AG09319 (cell line): ENCODE results near the gene RPL39.
"Not testable (repeated sequence)": the region's sequence is repeated elsewhere in the genome, so short reads cannot be mapped to it uniquely, and the experiment has no call there.

Experiments
- DNase-seq: peaks from one replicate; pipeline ENCODE4 v3.0.0-alpha.2; 2010; ENCODE audit warnings: low read depth; ENCODE audit errors: extremely low read depth
- CTCF ChIP-seq: IDR thresholded peaks from 2 replicates; pipeline ENCODE4 v1.5.1; 2011; ENCODE audit warnings: low read depth, mild to moderate bottlenecking, inconsistent platforms, low read length, moderate library complexity

Gene RPL39

DNA sequence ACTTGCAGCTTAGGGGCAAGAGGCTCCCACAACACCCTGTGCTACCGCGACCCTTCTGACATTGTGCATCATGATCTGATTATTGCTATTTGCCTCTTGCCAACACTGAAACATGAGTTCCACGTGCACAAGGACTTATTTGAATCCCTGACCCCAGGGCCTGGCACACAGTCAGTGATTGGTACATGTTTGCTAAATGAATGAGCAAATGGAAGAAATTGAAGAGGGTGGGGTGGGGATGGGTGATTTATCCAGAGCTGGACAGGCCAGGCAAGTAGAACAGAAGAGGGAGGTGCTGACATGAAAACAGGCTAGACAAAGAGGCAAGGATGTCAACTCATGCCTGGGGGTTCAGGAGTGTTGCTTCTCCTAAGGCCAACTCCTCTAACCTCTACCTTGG, 24.9 kb upstream of the RPL39 start:
- no peak for TF ChIP-seq CTCF
- DNase-seq: no peak

DNA sequence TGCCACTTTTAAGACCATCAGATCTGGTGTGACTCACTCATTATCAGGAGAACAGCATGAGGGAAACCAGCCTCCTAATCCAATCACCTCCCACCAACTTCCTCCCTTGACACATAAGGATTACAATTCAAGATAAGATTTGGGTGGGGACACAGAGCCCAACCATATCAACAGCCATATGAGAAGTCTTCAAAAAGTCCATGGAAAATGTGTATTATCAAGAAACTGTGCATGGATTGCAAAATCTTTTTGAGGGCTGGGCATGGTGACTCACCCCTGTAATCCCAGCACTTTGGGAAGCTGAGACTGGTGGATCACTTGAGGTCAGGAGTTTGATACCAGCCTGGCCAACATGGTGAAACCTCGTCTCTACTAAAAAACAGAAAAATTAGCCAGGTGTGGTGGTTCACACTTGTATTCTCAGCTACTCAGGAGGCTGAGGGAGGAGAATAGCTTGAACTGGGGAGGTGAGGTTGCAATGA, 17.8 kb upstream of the RPL39 start:
- no peak for DNase-seq
- no peak for TF ChIP-seq CTCF

DNA sequence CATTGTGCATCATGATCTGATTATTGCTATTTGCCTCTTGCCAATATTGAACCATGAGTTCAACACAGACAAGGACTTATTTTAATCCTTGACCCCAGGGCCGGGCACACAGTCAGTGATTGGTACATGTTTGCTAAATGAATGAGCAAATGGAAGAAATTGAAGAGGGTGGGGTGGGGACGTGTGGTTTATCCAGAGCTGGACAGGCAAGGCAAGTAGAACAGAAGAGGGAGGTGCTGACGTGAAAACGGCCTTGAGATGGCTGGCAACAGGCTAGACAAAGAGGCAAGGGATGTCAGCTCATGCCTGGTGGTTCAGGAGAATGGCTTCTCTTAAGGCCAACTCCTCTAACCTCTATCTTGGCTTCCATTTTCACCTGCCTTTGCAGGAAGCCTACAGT, 17.0 kb upstream of the RPL39 start:
- not testable (repeated sequence) for DNase-seq

DNA sequence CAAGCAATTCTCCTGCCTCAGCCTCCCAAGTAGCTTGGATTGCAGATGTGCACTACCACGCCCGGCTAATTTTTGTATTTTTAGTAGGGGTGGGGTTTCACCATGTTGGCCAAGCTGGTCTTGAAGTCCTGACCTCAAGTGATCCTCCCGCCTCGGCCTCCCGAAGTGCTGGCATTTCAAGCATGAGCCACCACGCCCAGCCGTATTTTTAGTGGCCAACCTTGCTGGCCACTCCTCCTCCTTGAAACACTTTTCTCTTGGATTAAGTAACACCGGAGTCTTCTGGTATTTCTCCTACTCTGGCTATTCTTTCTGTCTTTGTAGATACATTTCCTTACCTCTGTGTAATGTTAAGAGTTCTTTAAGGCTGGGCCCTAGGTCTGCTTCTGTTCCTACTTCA, 11.1 kb upstream of the RPL39 start:
- DNase-seq: no peak

GRCh38 chrX:119801253-119802221, 10.1 kb upstream of the RPL39 start:
- DNase-seq: no peak
- no peak for TF ChIP-seq CTCF

More for the DNA sequence above, 11.1 kb upstream of the RPL39 start:
- TF ChIP-seq CTCF: no peak

DNA sequence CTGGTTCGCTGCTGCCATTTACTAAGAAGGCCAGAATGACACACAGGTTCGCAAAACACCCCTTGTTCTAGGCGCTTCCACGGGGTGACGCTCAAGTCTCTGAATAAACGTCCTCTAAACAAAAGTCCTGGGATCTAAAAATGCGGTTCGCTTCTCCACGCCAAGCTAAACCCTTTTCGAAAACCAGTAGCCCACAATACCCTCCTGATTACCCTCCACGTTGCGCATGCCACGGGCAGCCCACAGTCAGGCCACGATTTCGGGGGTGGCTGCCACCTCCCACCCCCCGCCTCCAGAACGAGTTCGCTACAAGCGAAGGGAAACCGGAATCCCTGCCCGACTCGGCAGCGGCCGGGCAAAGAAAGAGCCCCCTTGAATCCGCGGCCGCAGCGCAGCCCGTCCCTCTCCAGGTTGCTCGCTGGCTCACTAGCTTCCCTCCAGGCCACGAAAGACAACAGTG, 423 bp downstream of the RPL39 start:
- TF ChIP-seq CTCF: peak; percentile 19

DNA sequence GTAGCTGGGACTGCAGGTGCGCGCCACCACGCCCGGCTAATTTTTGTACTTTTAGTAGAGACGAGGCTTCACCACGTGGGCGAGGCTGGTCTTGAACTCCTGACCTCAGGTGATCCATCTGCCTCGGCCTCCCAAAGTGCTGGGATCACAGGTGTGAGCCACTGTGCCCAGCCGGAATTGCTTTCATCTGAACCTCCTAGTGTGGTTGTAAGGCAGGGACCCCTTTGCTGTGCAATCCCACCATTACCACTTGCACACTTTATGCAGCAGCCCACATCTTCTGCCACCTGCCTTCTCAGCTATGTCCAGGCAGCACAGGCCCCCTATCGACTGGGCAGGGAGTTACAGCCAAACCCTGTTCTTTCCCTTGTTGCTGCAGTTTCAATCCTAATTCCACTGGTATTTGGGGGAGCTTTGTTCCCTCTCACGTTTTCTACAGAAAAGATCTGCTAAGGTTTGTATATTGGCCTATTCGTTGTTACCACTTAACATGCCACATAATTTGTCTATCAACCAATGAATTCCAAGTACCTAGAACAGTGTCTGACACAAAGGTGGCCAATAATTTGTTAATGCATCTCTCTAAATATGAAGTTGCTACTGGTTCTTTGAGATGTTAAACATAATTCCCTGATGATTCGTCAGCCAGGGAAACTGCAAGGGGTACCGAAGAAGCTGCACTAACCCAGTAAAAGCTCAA, 6.5 kb downstream of the RPL39 start:
- TF ChIP-seq CTCF: peak; percentile 42

More for the DNA sequence above, 423 bp downstream of the RPL39 start:
- no peak for DNase-seq

More for the DNA sequence above, 6.5 kb downstream of the RPL39 start:
- DNase-seq: no peak
